Measurements from ENCODE around the gene SPEF2. TPM values are rescaled to one million over a fixed set of nuclear protein-coding genes. Genes with fewer than 3 reads are reported as not detected.

Gene SPEF2
- polyA plus RNA-seq, 2 of the 4 experiments (the other 2 are of a cell fraction): 2.2 to 8.7 TPM

GRCh38 chr5:35847491-35847890 is 229.8 kb downstream of the SPEF2 start:
- H3K4me3 ChIP-seq: no peak overlapping the region
- DNase-seq (ENCODE audit: low read depth in 1 of 2, low spot score in 1 of 2): no peak
- FAIRE-seq: no peak
- H3K27ac ChIP-seq: no peak overlapping the region
- H3K4me1 ChIP-seq: no peaks in the 10 kb centered on the region; the same call in 2 of the 3 replicates
- ChIA-PET CTCF (no interaction called here), POLR2A (no interaction called here)
- TF ChIP-seq HOXA7 (CRISPR knock-in tag; IDR thresholded peaks at IDR 0.05) (no peak), RAD21 (conservative IDR thresholded peaks at IDR 0.05 in 1 of 2, IDR thresholded peaks at IDR 0.05 in 1 of 2) (no peak), NR3C1 (IDR thresholded peaks at IDR 0.05) (no peak), NFE2L2 (conservative IDR thresholded peaks at IDR 0.05; ENCODE audit: low read length) (no peak), GATA3 (IDR thresholded peaks at IDR 0.05; ENCODE audit: borderline replicate concordance) (no peak), POLR2AphosphoS2 (conservative IDR thresholded peaks at IDR 0.05; ENCODE audit: low read length) (no peak), PBX3 (IDR thresholded peaks at IDR 0.05) (no peak), HEYL (CRISPR knock-in tag; IDR thresholded peaks at IDR 0.05) (no peak), ATOH8 (CRISPR knock-in tag; IDR thresholded peaks at IDR 0.05; ENCODE audit: low read depth) (no peak), EP300 (IDR thresholded peaks at IDR 0.05) (no peak)
- no peaks in the 10 kb centered on the region; the same call in 2 of the 3 replicates for H3K9me3 ChIP-seq
- ATAC-seq: no peak
- H3K4me2 ChIP-seq: no peak overlapping the region

- ATAC-seq: no peak
- DNase-seq (ENCODE audit: low read depth in 1 of 2, low spot score in 1 of 2): no peak
- Histone ChIP-seq H3K27ac (no peak overlapping the region), H3K9me3 (no peaks in the 10 kb centered on the region; the same call in 2 of the 3 replicates), H3K4me3 (no peak overlapping the region), H3K4me1 (no peaks in the 10 kb centered on the region; the same call in 2 of the 3 replicates), H3K4me2 (no peak overlapping the region)
- POLR2A ChIA-PET: no interaction called here
- CTCF ChIA-PET: no interaction called here
- WGBS (ENCODE audit: missing lambda C conversion rate): 7% methylated on average over 3 of the region's 3 CpGs
- no peak for FAIRE-seq
- TF ChIP-seq CBX2 (IDR thresholded peaks at IDR 0.05; ENCODE audit: borderline replicate concordance, low read depth) (no peak), BCL3 (IDR thresholded peaks at IDR 0.05) (no peak), ZNF302 (CRISPR knock-in tag; IDR thresholded peaks at IDR 0.05) (no peak), E2F6 (IDR thresholded peaks at IDR 0.05; ENCODE audit: borderline replicate concordance, low read depth) (no peak), POLR2AphosphoS2 (conservative IDR thresholded peaks at IDR 0.05; ENCODE audit: low read length) (no peak), MAX (IDR thresholded peaks at IDR 0.05) (no peak), POLR2A (IDR thresholded peaks at IDR 0.05; ENCODE audit: low read length) (no peak), HEYL (CRISPR knock-in tag; IDR thresholded peaks at IDR 0.05) (no peak), CHD2 (IDR thresholded peaks at IDR 0.05; ENCODE audit: low read length, partially characterized antibody) (no peak), JUNB (IDR thresholded peaks at IDR 0.05) (no peak), PBX3 (IDR thresholded peaks at IDR 0.05) (no peak), ZC3H11A (IDR thresholded peaks at IDR 0.05) (no peak), FOSB (CRISPR knock-in tag; IDR thresholded peaks at IDR 0.05) (no peak), ZFP36 (IDR thresholded peaks at IDR 0.05; ENCODE audit: borderline replicate concordance, partially characterized antibody) (no peak), ESRRA (IDR thresholded peaks at IDR 0.05; ENCODE audit: borderline replicate concordance, low read length) (no peak), MAZ (IDR thresholded peaks at IDR 0.05; ENCODE audit: borderline replicate concordance, low read depth, low read length) (no peak)
Observed at GRCh38 chr5:35847961-35848360, 230.3 kb downstream of the SPEF2 start.

All from A549 (cell line).